Endothelial cell of umbilical vein (primary cell): Measurements from ENCODE around the gene SLC36A3. TPM values are rescaled to one million over a fixed set of nuclear protein-coding genes. Genes with fewer than 3 reads are reported as not detected.

Source experiments
- BruUV-seq: library from RNA; stranded (reverse); fragments of 400-500 nt; replicated peaks from 2 replicates; lab custom pipeline; 2021; lab: Mats Ljungman, UMichigan
- CTCF ChIA-PET: fragments of 300-600, 350-600 bp; sonication (Branson Sonifier 250); formaldehyde crosslinking; loops from one replicate; lab custom pipeline; 2021; ENCODE audit warnings: antibody characterized with exemption, inconsistent platforms; lab: Charles Lee
- POLR2A ChIA-PET: fragments of 300-600, 350-600 bp; sonication (Branson Sonifier 250); formaldehyde crosslinking; loops from one replicate; lab custom pipeline; 2021; ENCODE audit warnings: antibody characterized with exemption, inconsistent platforms; lab: Charles Lee
- DNase-seq: peaks from one replicate; pipeline ENCODE4 v3.0.0-alpha.2; 2011; ENCODE audit warnings: low read depth, low spot score
- FAIRE-seq: peaks from 2 replicates; lab custom pipeline; 2011; peaks lifted over from hg19 to GRCh38; lab: Jason Lieb, UNC
- H2AFZ ChIP-seq: 2 replicates; pipeline ENCODE4 v1.6.0; 2012; ENCODE audit warnings: low read depth, low read length, control low read depth, inconsistent platforms
- H3K27ac ChIP-seq: 2 replicates; pipeline ENCODE4 v1.5.1; 2011; ENCODE audit warnings: low read depth, mild to moderate bottlenecking, control low read depth, low read length, moderate library complexity; ENCODE audit not compliant: insufficient read depth
- H3K27me3 ChIP-seq, 2 experiments: 2 replicates each; pipeline versions ENCODE4 v1.6.0 to v1.6.1; 2011; ENCODE audit warnings: low read length in 2 of 2, mixed read lengths in 1 of 2; ENCODE audit not compliant: control insufficient read depth in 2 of 2, insufficient read depth in 2 of 2
- H3K36me3 ChIP-seq, 2 experiments: 2 replicates in 1 of 2; 3 replicates in 1 of 2; pipeline ENCODE4 v1.5.1; 2011; ENCODE audit warnings: low read length in 2 of 2, mild to moderate bottlenecking in 1 of 2, moderate library complexity in 1 of 2; ENCODE audit not compliant: control insufficient read depth in 2 of 2, insufficient read depth in 2 of 2; ENCODE audit errors: extremely low read depth in 1 of 2
- H3K4me1 ChIP-seq: 3 replicates; pipeline ENCODE4 v1.5.1; 2011; ENCODE audit warnings: mild to moderate bottlenecking, low read length; ENCODE audit not compliant: control insufficient read depth, insufficient read depth; ENCODE audit errors: extremely low read depth
- H3K4me2 ChIP-seq: 2 replicates; pipeline ENCODE4 v1.6.1; 2011; ENCODE audit warnings: low read length, control low read depth, mixed read lengths; ENCODE audit not compliant: insufficient read depth
- H3K4me3 ChIP-seq, 3 experiments: fragments of 200-600 bp in 1 of 3; sonication (generic), shearing (Covaris generic) in 1 of 3; replicated peaks in 1 of 3; 2 replicates each; pipeline ENCODE4 v1.5.1; 2011 to 2016; ENCODE audit warnings: control low read depth in 3 of 3, low read length in 3 of 3, mild to moderate bottlenecking in 2 of 3, inconsistent platforms in 1 of 3, low read depth in 1 of 3, moderate library complexity in 1 of 3; ENCODE audit not compliant: insufficient read depth in 1 of 3
- H3K79me2 ChIP-seq: 2 replicates; pipeline ENCODE4 v1.6.0; 2012; ENCODE audit warnings: low read length, inconsistent platforms; ENCODE audit not compliant: control insufficient read depth, insufficient read depth
- H3K9ac ChIP-seq: replicated peaks from 2 replicates; pipeline ENCODE3; 2011; ENCODE audit warnings: low read length, control low read depth; ENCODE audit not compliant: insufficient read depth; ENCODE audit errors: extremely low read depth
- H3K9me1 ChIP-seq: replicated peaks from 3 replicates; pipeline ENCODE4 v1.6.0; 2011; ENCODE audit warnings: mild to moderate bottlenecking, low read length; ENCODE audit not compliant: control insufficient read depth, insufficient read depth; ENCODE audit errors: extremely low read depth
- H3K9me3 ChIP-seq: replicated peaks from 2 replicates; pipeline ENCODE4 v1.5.1; 2012; ENCODE audit warnings: low read length, inconsistent platforms; ENCODE audit not compliant: control insufficient read depth, insufficient read depth
- H4K20me1 ChIP-seq: replicated peaks from 2 replicates; pipeline ENCODE3; 2011; ENCODE audit warnings: mild to moderate bottlenecking, low read length; ENCODE audit not compliant: control insufficient read depth, insufficient read depth; ENCODE audit errors: extremely low read depth
- CTCF ChIP-seq, 2 donors: IDR thresholded peaks; 1 replicate in 1 of 2; 2 replicates in 1 of 2; pipeline ENCODE4 v1.5.1; 2011; ENCODE audit warnings: low read length in 2 of 2, mild to moderate bottlenecking in 2 of 2, moderate library complexity in 2 of 2, control low read depth in 1 of 2, inconsistent platforms in 1 of 2, low read depth in 1 of 2; ENCODE audit not compliant: insufficient read depth in 1 of 2; ENCODE audit errors: extremely low read depth in 1 of 2
- EZH2 ChIP-seq: IDR thresholded peaks from 2 replicates; pipeline ENCODE4 v1.6.1; 2012; ENCODE audit warnings: borderline replicate concordance, low read depth, mild to moderate bottlenecking, moderate library complexity, low read length, inconsistent platforms; ENCODE audit not compliant: severe bottlenecking
- FOS ChIP-seq: IDR thresholded peaks from 2 replicates; pipeline ENCODE4 v1.6.1; 2011; ENCODE audit warnings: mild to moderate bottlenecking, low read length, moderate library complexity, borderline replicate concordance; ENCODE audit not compliant: insufficient read depth
- GATA2 ChIP-seq: IDR thresholded peaks from 2 replicates; pipeline ENCODE4 v1.7.0; 2011; ENCODE audit warnings: low read depth, mild to moderate bottlenecking, moderate library complexity, mixed read lengths, low read length; ENCODE audit not compliant: insufficient read length, insufficient read depth
- JUN ChIP-seq: IDR thresholded peaks from 2 replicates; pipeline ENCODE4 v1.6.1; 2011; ENCODE audit warnings: borderline replicate concordance, low read depth; ENCODE audit not compliant: insufficient read length, insufficient read depth
- MAX ChIP-seq: IDR thresholded peaks from 2 replicates; pipeline ENCODE4 v1.6.1; 2011; ENCODE audit not compliant: insufficient read depth, insufficient read length
- MYC ChIP-seq: IDR thresholded peaks from one replicate; pipeline ENCODE4 v1.6.1; 2011; ENCODE audit warnings: mild to moderate bottlenecking, low read depth, low read length
- POLR2A ChIP-seq: IDR thresholded peaks from 2 replicates; pipeline ENCODE4 v1.6.1; 2012; ENCODE audit warnings: low read depth, mild to moderate bottlenecking, control low read depth, low read length
- POLR2AphosphoS5 ChIP-seq: IDR thresholded peaks from 2 replicates; pipeline ENCODE4 v1.6.1; 2012; ENCODE audit warnings: low read depth, mild to moderate bottlenecking, control low read depth, low read length, moderate library complexity; ENCODE audit not compliant: insufficient read depth
- dilution Hi-C: fragments of 300-500 bp; cut with MboI; formaldehyde crosslinking; loops from one replicate; pipeline ENCODE4 v1.15.0; 2019; ENCODE audit warnings: low sequenced_read_pairs; ENCODE audit not compliant: extremely low pct_ligation_motif_present
- intact Hi-C: fragments of 100-400 bp; cut with micrococcal nuclease; formaldehyde crosslinking; loops from one replicate; pipeline ENCODE4 v1.10.0; 2022
- polyA plus RNA-seq, 4 experiments: library from polyadenylated mRNA; depleted of rRNA in 3 of 4; stranded (reverse) in 3 of 4; unstranded in 1 of 4; fragments of >200 nt; gene quantifications; 2 replicates each; pipeline versions ENCODE4 v1.2.1 to v1.2.3, GENCODE V29; 2011 to 2012; ENCODE audit warnings: missing spikeins in 1 of 4
- total RNA-seq: library from RNA; stranded (reverse); gene quantifications from 2 replicates; pipeline ENCODE4 v1.2.3, GENCODE V29; 2021

SLC36A3 gene
- total and polyA plus RNA-seq, 2 donors (not counting 3 experiments of a cell fraction or from before 2014, with no cell fraction given), result not detected

GRCh38 chr5:151259931-151260330 lies 43.6 kb downstream of the SLC36A3 start:
- TF ChIP-seq GATA2 (no peak), EZH2 (no peak), CTCF (IDR thresholded peaks at IDR 0.05; ENCODE audit: extremely low read depth in 1 of 2, insufficient read depth in 1 of 2, low read depth in 1 of 2, low read length in 2 of 2) (no peak), FOS (no peak), MYC (no peak), MAX (no peak), POLR2A (no peak), JUN (no peak), POLR2AphosphoS5 (no peak)
- no peaks in the 10 kb centered on the region for H3K9me1 ChIP-seq
- H3K9ac ChIP-seq, result no peak overlapping the region
- H3K27ac ChIP-seq, result no peak overlapping the region
- H2AFZ ChIP-seq, result no peak overlapping the region
- intact Hi-C loops, result loop anchor here (10.0 kb wide), 1 partner anchor 515 kb away; the partner anchor contains the start of gene G3BP1
- FAIRE-seq (no peak), DNase-seq (no peak)
- BruUV-seq, result no TSS peak
- no peak overlapping the region for H3K4me3 ChIP-seq
- dilution Hi-C loops, result no loop called here
- no peaks in the 10 kb centered on the region for H3K9me3 ChIP-seq
- ChIA-PET CTCF (no interaction called here), POLR2A (no interaction called here)
- H3K36me3 ChIP-seq, result no peaks in the 10 kb centered on the region
- no peaks in the 10 kb centered on the region for H4K20me1 ChIP-seq
- H3K4me1 ChIP-seq, result peaks cover 5% of the 10 kb centered on the region
- no peaks in the 10 kb centered on the region for H3K27me3 ChIP-seq
- H3K4me2 ChIP-seq, result no peak overlapping the region
- H3K79me2 ChIP-seq, result no peaks in the 10 kb centered on the region
